ENCODE data around the gene GSK3A. TPM values are rescaled to one million over a fixed set of nuclear protein-coding genes. Genes with fewer than 3 reads are reported as not detected.
A peak's percentile ranks its signal among the peaks of the same experiment; 100 is the strongest.

The GSK3A gene
- total RNA-seq, 4 donors from 2014 or later = 24.7 to 34.5 (median 28.3) TPM

- no peak for DNase-seq (ENCODE audit: low spot score in 2 of 2)
- H3K27ac ChIP-seq = peak overlapping the region; percentile 37 to 94 (median 88)
- H3K36me3 ChIP-seq = peaks cover 0 to 28% (median 11%) of the 10 kb centered on the region in 3 donors
- no peaks in the 10 kb centered on the region for H3K9me3 ChIP-seq
- no peak for TF ChIP-seq CTCF (IDR thresholded peaks at IDR 0.05)
- peak overlapping the region; percentile 61 to 78 (median 75) for H3K4me3 ChIP-seq
- peaks cover 0 to 54% (median 31%) of the 10 kb centered on the region in 4 donors for H3K4me1 ChIP-seq
- WGBS, 2 donors = 0 to 2% methylated on average over 6 of the region's 6 CpGs
- no peaks in the 10 kb centered on the region for H3K27me3 ChIP-seq
Observed at GRCh38 chr19:42220751-42221097, 21.7 kb downstream of the GSK3A start.

- H3K4me1 ChIP-seq = peaks cover 0 to 60% (median 34%) of the 10 kb centered on the region in 4 donors
- 1% methylated on average over 42 to 53 of the region's 53 CpGs for WGBS, 2 donors
- H3K36me3 ChIP-seq = peaks cover 0 to 23% (median 9%) of the 10 kb centered on the region in 3 donors
- H3K27me3 ChIP-seq = no peaks in the 10 kb centered on the region
- H3K4me3 ChIP-seq = peak within 1 kb of the TSS; percentile 61 to 78 (median 75)
- peak within 1 kb of the TSS; percentile 80 to 94 (median 88) for H3K27ac ChIP-seq
- peak; percentile 93 to 96 for DNase-seq (ENCODE audit: low spot score in 2 of 2)
- TF ChIP-seq POLR2A (IDR thresholded peaks at IDR 0.05) = peak; percentile 35 to 81
- peak; percentile 90 to 96 for TF ChIP-seq EP300 (IDR thresholded peaks at IDR 0.05)
- TF ChIP-seq CTCF (IDR thresholded peaks at IDR 0.05) = peak in 1 of 5 experiments; percentile 38
- no peaks in the 10 kb centered on the region for H3K9me3 ChIP-seq
Observed at GRCh38 chr19:42219812-42220750, 22.3 kb downstream of the GSK3A start, which contains the start of gene ZNF526. ZNF526 (plus strand) TSS chr19:42220312; CDS start chr19:42224404, 4,092 bp downstream.

GRCh38 chr19:42217520-42218437, 24.6 kb downstream of the GSK3A start, which contains the start of gene DEDD2:
DEDD2 (minus strand) TSS chr19:42217677; CDS start chr19:42217007, 670 bp downstream.
- peaks cover 0 to 24% (median under 1%) of the 10 kb centered on the region in 3 donors for H3K36me3 ChIP-seq
- peak; percentile 94 for DNase-seq (ENCODE audit: low spot score in 2 of 2)
- peaks cover 0 to 63% (median 35%) of the 10 kb centered on the region in 4 donors for H3K4me1 ChIP-seq
- 14 to 15% methylated on average over 55 to 57 of the region's 57 CpGs for WGBS, 2 donors
- no peaks in the 10 kb centered on the region for H3K9me3 ChIP-seq
- H3K4me3 ChIP-seq = peak within 1 kb of the TSS; percentile 70 to 91 (median 80)
- no peaks in the 10 kb centered on the region for H3K27me3 ChIP-seq
- H3K27ac ChIP-seq = peak within 1 kb of the TSS; percentile 89 to 97 (median 94)
- TF ChIP-seq EP300 (IDR thresholded peaks at IDR 0.05) = peak; percentile 94 to 99
- peak in 1 of 5 experiments; percentile 10 for TF ChIP-seq CTCF (IDR thresholded peaks at IDR 0.05)
- TF ChIP-seq POLR2A (IDR thresholded peaks at IDR 0.05) = peak; percentile 33 to 84

- Histone ChIP-seq H3K4me3 (peak overlapping the region; percentile 70 to 91 (median 80)), H3K9me3 (no peaks in the 10 kb centered on the region), H3K27ac (peak overlapping the region; percentile 89 to 97 (median 94)), H3K36me3 (peaks cover 0 to 32% (median 4%) of the 10 kb centered on the region in 3 donors), H3K27me3 (no peaks in the 10 kb centered on the region), H3K4me1 (peaks cover 0 to 56% (median 35%) of the 10 kb centered on the region in 4 donors)
- no peak for TF ChIP-seq CTCF (IDR thresholded peaks at IDR 0.05)
- TF ChIP-seq EP300 (IDR thresholded peaks at IDR 0.05) = no peak
- TF ChIP-seq POLR2A (IDR thresholded peaks at IDR 0.05) = no peak
- 0 to 4% methylated on average over 20 to 70 of the region's 79 CpGs for WGBS, 2 donors
- DNase-seq (ENCODE audit: low spot score in 2 of 2) = no peak
Observed at GRCh38 chr19:42216653-42217519, 25.5 kb downstream of the GSK3A start.
